K562 (cell line): ENCODE results near the gene CLIP1.
"Not testable (repeated sequence)": the region's sequence is repeated elsewhere in the genome, so short reads cannot be mapped to it uniquely, and the experiment has no call there.

Source experiments
- FOSL1 ChIP-seq: fragments of 200-800 bp; sonication (Bioruptor generic); conservative IDR thresholded peaks from 2 replicates; pipeline ENCODE4 v1.6.1; 2016; ENCODE audit warnings: missing genetic modification characterization, missing compliant biosample characterization
- THAP7 ChIP-seq: fragments of 250-450 bp; sonication (Bioruptor Pico); IDR thresholded peaks from 2 replicates; pipeline ENCODE4 v1.5.0; 2021

- not testable (repeated sequence) for TF ChIP-seq FOSL1; THAP7 (CRISPR knock-in tag)
Observed at GRCh38 chr12:122258939-122259338, 163.5 kb downstream of the CLIP1 start.
